Middle frontal gyrus (tissue), 1 donor: ENCODE results near the gene IL17C.
"Not testable (repeated sequence)": the region's sequence is repeated elsewhere in the genome, so short reads cannot be mapped to it uniquely, and the experiment has no call there.

Experiments
- DNase-seq: peaks from one replicate; pipeline ENCODE4 v3.0.0-alpha.2; 2015; ENCODE audit warnings: low spot score; ENCODE audit errors: extremely low spot score

Gene IL17C

DNA sequence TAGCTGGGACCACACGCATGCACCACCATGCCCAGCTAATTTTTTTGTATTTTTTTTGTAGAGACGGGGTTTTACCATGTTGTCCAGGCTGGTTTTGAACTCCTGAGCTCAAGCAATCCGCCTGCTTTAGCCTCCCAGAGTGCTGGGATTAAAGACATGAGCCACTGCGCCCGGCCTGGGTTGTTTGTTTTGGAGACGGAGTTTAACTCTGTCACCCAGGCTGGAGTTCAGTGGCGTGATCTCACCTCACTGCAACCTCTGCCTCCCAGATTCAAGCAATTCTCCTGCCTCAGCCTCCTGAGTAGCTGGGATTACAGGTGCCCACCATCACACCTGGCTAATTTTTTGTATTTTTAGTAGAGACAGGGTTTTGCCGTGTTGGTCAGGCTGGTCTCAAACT is 28.9 kb upstream of the IL17C start:
- not testable (repeated sequence) for DNase-seq

GRCh38 chr16:88610080-88610479 is 28.3 kb upstream of the IL17C start:
- no peak for DNase-seq

GRCh38 chr16:88610909-88611812 is 27.2 kb upstream of the IL17C start:
- no peak for DNase-seq

DNA sequence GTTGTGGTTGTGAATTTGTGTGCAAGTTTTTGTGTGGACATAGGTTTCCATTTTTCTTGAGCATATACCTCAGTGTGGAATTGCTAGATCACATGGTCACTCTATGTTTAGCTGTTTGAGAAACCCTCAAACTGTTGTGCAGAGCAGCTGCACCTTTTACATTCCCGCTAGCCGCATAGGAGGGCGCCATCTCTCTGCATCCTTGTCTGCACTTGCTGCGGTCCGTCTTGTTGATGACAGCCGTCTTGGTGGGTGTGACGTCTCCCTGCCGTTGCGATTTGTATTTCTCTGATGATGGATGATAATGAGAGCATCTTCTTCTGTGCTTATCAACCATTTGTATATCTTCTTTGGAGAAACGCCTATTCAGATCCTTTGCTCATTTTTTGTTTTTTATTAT is 25.1 kb upstream of the IL17C start:
- no peak for DNase-seq

DNA sequence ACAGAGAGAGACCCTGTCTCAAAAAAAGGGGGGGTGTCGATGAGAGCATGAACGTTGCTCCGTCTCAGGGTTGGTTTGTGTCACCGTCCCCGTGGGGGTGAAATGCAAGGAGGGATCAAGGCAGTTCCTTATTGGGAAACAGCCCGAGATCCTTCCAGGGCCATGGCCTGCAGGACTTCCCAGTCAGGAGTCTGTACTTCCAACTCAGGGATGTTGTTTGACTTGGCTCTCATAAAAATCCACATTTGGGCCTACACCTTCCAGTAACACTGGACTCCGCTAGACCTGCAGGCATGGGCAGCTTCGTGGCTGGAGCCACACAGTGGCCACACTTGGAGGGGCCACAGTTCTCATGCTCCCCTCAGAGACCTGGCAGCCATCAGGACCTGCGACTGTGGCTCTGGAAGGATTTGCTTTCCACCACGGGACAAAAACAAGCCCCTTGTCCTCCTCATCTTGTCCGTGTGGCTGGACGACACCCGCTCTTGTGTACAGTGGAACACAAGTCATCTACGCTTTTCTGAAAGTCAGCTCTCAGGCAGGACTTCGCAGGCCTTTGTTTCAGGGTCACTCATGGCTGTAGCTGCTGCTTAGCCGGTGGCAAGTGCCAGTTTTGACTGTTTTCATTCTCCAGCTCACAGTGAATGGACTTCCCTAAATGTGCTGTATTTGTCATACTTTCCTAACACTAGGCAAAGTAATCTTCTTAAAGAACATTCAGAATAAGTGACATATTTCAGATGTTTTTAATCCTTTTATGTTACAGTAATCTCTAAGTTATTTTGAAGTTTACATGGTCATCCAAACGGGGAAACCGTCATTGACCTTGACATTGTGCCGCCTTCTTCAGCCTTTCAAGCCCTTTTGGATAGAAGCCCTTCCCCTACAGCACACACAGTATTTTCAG is 24.2 kb upstream of the IL17C start:
- DNase-seq = no peak

- no peak for DNase-seq
These were observed 23.4 kb upstream of the IL17C start for GRCh38 chr16:88614818-88615580.

- DNase-seq = no peak
These were observed 22.1 kb upstream of the IL17C start for GRCh38 chr16:88616320-88616719.

DNA sequence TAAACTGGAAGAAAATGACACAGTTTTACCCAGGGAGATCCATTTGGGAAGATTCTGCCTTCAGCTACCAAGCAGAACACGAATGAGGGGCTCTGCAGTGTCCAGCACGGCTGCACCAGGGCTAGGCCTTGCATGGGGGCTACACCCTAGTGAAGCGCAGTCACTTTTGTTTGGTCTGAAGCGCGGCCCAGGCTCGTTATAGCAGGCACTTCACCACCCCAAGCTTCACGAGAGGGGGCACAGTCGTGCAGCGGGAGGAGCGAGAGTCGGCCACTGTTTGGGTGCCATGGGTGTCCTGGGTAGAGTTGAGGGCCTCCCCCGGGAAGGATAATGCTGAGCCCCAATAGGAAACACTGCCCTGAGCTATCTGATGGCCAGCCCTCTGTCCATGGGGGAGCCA is 21.6 kb upstream of the IL17C start:
- no peak for DNase-seq

GRCh38 chr16:88617268-88618031 is 20.9 kb upstream of the IL17C start:
- DNase-seq = no peak

GRCh38 chr16:88618182-88618955 is 20.0 kb upstream of the IL17C start:
- no peak for DNase-seq

GRCh38 chr16:88618956-88619667 is 19.3 kb upstream of the IL17C start:
- DNase-seq = no peak

DNA sequence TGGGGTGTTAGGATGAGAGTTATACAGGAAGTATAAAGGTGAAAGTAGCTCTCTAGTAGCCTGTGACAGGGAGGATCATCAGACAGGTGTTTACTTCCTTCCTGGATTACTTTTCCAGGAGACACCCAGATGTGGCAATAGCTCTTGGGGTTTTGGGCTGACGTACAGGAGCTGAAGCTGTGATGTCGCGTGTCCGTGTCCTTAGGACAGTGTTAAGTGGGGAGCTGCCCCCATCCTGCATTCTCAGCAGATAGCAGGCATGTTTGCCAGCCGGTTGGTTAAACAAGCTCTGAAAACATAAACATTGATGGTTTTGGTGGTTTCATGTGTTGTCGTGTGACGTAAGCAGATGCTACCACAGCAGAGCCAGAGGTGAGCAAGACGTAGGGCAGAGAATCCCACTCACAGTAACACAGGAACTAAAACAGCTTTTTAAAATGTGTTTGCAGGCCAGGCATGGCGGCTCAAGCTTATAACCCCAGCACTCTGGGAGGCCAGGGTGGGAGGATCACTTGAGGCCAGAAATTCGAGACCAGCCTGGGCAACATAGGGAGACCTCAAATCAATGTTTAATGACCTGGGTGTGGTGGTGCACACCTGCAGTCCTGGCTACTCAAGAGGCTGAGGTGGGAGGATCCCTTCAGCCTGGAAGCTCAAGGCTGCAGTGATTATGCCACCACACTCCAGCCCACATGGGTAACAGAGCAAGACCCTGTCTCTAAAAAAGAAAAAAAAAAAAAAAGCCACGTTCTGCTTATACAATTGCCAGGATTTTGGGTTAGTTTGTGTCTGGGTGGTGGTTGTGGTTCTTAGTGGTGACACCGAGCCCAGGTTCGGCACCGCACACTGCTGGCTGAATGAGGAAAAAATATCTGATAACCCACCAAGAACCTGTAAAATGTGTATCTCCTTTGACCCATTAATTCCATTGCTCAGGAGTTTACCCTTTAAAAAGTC is 18.2 kb upstream of the IL17C start:
- no peak for DNase-seq

- DNase-seq = no peak
These were observed 16.2 kb upstream of the IL17C start for GRCh38 chr16:88622125-88622524.

GRCh38 chr16:88622866-88623265 is 15.5 kb upstream of the IL17C start:
- DNase-seq = no peak

GRCh38 chr16:88623858-88624257 is 14.5 kb upstream of the IL17C start:
- no peak for DNase-seq

DNA sequence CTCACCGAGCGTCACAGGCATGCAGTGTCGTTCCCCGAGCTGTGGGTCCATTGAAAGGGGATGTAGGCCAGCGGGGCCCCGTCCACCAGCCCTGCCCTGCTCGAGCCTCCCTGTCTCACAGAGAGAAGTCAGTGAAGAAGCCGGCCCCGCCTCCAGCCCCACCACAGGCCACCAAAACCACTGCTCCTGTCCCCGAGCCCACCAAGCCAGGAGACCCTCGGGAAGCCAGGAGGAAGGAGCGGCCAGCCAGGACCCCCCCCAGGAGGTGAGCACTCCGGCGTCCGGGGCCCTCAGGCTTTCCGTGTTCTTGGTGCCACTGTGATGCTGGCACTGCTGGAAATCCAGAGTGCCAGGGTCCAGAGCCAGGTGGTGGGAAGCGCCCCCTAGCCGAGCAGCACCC is 13.9 kb upstream of the IL17C start:
- no peak for DNase-seq

GRCh38 chr16:88624977-88625576 is 13.3 kb upstream of the IL17C start:
- DNase-seq = no peak

DNA sequence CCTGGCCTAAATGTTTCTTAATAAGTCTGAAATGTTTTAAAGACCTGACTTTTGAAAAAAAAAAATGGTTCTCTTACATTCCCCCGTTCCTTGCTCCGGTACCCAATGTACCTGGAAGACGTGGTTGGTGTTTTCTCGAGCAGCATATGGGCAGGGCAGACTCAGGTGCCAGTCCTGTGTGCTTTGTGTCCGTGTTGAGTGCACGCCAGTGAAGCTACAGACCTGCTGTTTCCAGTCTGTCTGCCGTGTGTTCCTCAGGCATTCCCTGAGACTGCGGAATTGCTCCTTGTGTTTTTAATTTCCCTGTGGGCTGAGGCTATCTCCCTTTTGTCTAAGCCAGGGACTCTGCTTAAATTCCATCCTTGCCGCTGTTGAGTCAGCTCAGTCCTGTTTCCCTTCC is 11.7 kb upstream of the IL17C start:
- no peak for DNase-seq
